GM10847 (cell line): ENCODE data around the gene STXBP5L.

ENCODE experiments used
- POLR2A ChIP-seq: IDR thresholded peaks from 2 replicates; pipeline ENCODE4 v1.6.1; 2011; ENCODE audit not compliant: insufficient read length; ENCODE audit errors: extremely low read depth

Gene STXBP5L

GRCh38 chr3:120982608-120983320 is 74.8 kb downstream of the STXBP5L start:
- TF ChIP-seq POLR2A, result no peak

GRCh38 chr3:120983321-120983665 is 75.3 kb downstream of the STXBP5L start:
- TF ChIP-seq POLR2A, result no peak

- TF ChIP-seq POLR2A, result no peak
Measured at GRCh38 chr3:120983841-120984240, 75.8 kb downstream of the STXBP5L start.

GRCh38 chr3:120985242-120985641 is 77.2 kb downstream of the STXBP5L start:
- no peak for TF ChIP-seq POLR2A

GRCh38 chr3:120988994-120989393 is 81.0 kb downstream of the STXBP5L start:
- no peak for TF ChIP-seq POLR2A

GRCh38 chr3:121018917-121019321 is 110.9 kb downstream of the STXBP5L start:
- TF ChIP-seq POLR2A, result no peak

- no peak for TF ChIP-seq POLR2A
Measured at GRCh38 chr3:121063628-121064027, 155.6 kb downstream of the STXBP5L start.

GRCh38 chr3:121064121-121064520 is 156.1 kb downstream of the STXBP5L start:
- no peak for TF ChIP-seq POLR2A

GRCh38 chr3:121072133-121072532 is 164.1 kb downstream of the STXBP5L start:
- no peak for TF ChIP-seq POLR2A

GRCh38 chr3:121073011-121073410 is 165.0 kb downstream of the STXBP5L start:
- no peak for TF ChIP-seq POLR2A

- TF ChIP-seq POLR2A, result no peak
Measured at GRCh38 chr3:121075191-121075590, 167.2 kb downstream of the STXBP5L start.

- no peak for TF ChIP-seq POLR2A
Measured at GRCh38 chr3:121096953-121097352, 188.9 kb downstream of the STXBP5L start.

GRCh38 chr3:121111914-121112612 is 204.1 kb downstream of the STXBP5L start:
- TF ChIP-seq POLR2A, result no peak

GRCh38 chr3:121126033-121126706 is 218.2 kb downstream of the STXBP5L start:
- no peak for TF ChIP-seq POLR2A

- no peak for TF ChIP-seq POLR2A
Measured at GRCh38 chr3:121126707-121127035, 218.7 kb downstream of the STXBP5L start.

- TF ChIP-seq POLR2A, result no peak
Measured at GRCh38 chr3:121152573-121152972, 244.6 kb downstream of the STXBP5L start.
